Type B pancreatic cell (in vitro differentiated cells): Measurements from ENCODE around the gene RPL13A. TPM values are rescaled to one million over a fixed set of nuclear protein-coding genes. Genes with fewer than 3 reads are reported as not detected.

Experiments
- DNase-seq: peaks from one replicate; pipeline ENCODE4 v3.0.0; 2021; ENCODE audit warnings: mixed read lengths; ENCODE audit not compliant: unreplicated experiment; ENCODE audit errors: extremely low spot score
- H3K27ac Mint-ChIP-seq: 2 replicates; pipeline ENCODE4 v1.8.0; 2021; ENCODE audit warnings: mild to moderate bottlenecking, mixed read lengths
- H3K27me3 Mint-ChIP-seq: 2 replicates; pipeline ENCODE4 v1.8.0; 2021; ENCODE audit warnings: mixed read lengths
- H3K36me3 Mint-ChIP-seq: 2 replicates; pipeline ENCODE4 v1.8.0; 2021; ENCODE audit warnings: mixed read lengths
- H3K4me1 Mint-ChIP-seq: one replicate; pipeline ENCODE4 v1.8.0; 2021; ENCODE audit warnings: mixed read lengths; ENCODE audit not compliant: unreplicated experiment
- H3K4me3 Mint-ChIP-seq: 2 replicates; pipeline ENCODE4 v1.8.0; 2021; ENCODE audit warnings: mild to moderate bottlenecking, mixed read lengths
- H3K9me3 Mint-ChIP-seq: 2 replicates; pipeline ENCODE4 v1.8.0; 2021; ENCODE audit warnings: mixed read lengths
- total RNA-seq: library from RNA; stranded (reverse); gene quantifications from 2 replicates; pipeline ENCODE4 v1.2.1, GENCODE V29; 2021; ENCODE audit warnings: low replicate concordance
- TF ChIP-seq, protein P1 (sequence below): fragments of 200-600 bp; sonication (generic); conservative IDR thresholded peaks from 2 replicates; pipeline ENCODE4 v1.5.0; 2021; ENCODE audit warnings: antibody characterized with exemption, mild to moderate bottlenecking

The RPL13A gene
- total RNA-seq, 1 donor from 2014 or later = 3,274 TPM

DNA sequence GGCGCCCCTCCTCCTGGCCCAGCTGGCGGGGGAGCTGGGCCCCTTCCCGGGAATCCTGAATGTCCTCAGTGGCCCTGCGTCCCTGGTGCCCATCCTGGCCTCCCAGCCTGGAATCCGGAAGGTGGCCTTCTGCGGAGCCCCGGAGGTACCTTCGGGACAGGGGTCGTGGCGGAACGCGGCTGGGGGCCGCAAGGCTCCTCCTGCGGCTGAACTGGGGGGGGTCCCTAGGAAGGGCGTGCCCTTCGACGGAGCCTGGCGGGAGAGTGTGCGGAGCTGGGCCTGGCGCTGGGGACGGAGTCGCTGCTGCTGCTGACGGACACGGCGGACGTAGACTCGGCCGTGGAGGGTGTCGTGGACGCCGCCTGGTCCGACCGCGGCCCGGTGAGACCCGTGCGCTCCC is 25.8 kb upstream of the RPL13A start:
- Mint-ChIP-seq H3K4me1 (no peaks in the 10 kb centered on the region), H3K36me3 (peaks cover 4% of the 10 kb centered on the region), H3K4me3 (no peak overlapping the region), H3K9me3 (no peaks in the 10 kb centered on the region), H3K27me3 (no peaks in the 10 kb centered on the region), H3K27ac (no peak overlapping the region)
- TF ChIP-seq, protein P1, sequence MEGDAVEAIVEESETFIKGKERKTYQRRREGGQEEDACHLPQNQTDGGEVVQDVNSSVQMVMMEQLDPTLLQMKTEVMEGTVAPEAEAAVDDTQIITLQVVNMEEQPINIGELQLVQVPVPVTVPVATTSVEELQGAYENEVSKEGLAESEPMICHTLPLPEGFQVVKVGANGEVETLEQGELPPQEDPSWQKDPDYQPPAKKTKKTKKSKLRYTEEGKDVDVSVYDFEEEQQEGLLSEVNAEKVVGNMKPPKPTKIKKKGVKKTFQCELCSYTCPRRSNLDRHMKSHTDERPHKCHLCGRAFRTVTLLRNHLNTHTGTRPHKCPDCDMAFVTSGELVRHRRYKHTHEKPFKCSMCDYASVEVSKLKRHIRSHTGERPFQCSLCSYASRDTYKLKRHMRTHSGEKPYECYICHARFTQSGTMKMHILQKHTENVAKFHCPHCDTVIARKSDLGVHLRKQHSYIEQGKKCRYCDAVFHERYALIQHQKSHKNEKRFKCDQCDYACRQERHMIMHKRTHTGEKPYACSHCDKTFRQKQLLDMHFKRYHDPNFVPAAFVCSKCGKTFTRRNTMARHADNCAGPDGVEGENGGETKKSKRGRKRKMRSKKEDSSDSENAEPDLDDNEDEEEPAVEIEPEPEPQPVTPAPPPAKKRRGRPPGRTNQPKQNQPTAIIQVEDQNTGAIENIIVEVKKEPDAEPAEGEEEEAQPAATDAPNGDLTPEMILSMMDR = no peak
- no peak for DNase-seq

- no peaks in the 10 kb centered on the region for H3K9me3 Mint-ChIP-seq
- no peak for DNase-seq
- H3K4me3 Mint-ChIP-seq = no peak overlapping the region
- H3K36me3 Mint-ChIP-seq = no peaks in the 10 kb centered on the region
- no peaks in the 10 kb centered on the region for H3K4me1 Mint-ChIP-seq
- H3K27me3 Mint-ChIP-seq = no peaks in the 10 kb centered on the region
- TF ChIP-seq, protein P1 = no peak
- H3K27ac Mint-ChIP-seq = no peak overlapping the region
Measured at GRCh38 chr19:49462492-49462891, 24.9 kb upstream of the RPL13A start.

- Mint-ChIP-seq H3K9me3 (no peaks in the 10 kb centered on the region), H3K4me1 (peaks cover 6% of the 10 kb centered on the region), H3K36me3 (peaks cover 5% of the 10 kb centered on the region), H3K27me3 (no peaks in the 10 kb centered on the region), H3K4me3 (no peak overlapping the region), H3K27ac (no peak overlapping the region)
- DNase-seq = no peak
- TF ChIP-seq, protein P1 = no peak
Measured at GRCh38 chr19:49463960-49464740, 23.3 kb upstream of the RPL13A start.

DNA sequence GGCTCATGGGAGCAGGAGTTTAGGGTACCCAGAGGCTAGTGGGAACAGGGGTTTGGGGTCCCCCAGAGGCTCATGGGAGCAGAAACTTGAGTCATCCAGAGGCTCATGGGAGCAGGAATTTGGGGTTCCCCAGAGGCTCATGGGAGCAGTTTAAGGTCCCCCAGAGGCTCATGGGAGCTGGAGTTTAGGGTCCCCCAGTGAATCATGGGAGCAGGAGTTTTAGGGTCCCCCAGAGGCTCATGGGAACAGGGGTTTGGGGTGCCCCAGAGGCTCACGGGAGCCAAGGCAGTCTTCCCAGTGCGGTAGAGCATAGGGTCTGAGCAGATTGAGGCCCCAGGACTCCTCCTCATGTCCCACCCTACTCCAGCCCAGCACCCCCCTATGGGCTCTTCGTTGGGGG is 22.0 kb upstream of the RPL13A start:
- Mint-ChIP-seq H3K9me3 (no peaks in the 10 kb centered on the region), H3K27ac (no peak overlapping the region), H3K4me1 (peaks cover 7% of the 10 kb centered on the region), H3K36me3 (peaks cover 6% of the 10 kb centered on the region), H3K4me3 (no peak overlapping the region), H3K27me3 (no peaks in the 10 kb centered on the region)
- TF ChIP-seq, protein P1 = no peak
- no peak for DNase-seq

DNA sequence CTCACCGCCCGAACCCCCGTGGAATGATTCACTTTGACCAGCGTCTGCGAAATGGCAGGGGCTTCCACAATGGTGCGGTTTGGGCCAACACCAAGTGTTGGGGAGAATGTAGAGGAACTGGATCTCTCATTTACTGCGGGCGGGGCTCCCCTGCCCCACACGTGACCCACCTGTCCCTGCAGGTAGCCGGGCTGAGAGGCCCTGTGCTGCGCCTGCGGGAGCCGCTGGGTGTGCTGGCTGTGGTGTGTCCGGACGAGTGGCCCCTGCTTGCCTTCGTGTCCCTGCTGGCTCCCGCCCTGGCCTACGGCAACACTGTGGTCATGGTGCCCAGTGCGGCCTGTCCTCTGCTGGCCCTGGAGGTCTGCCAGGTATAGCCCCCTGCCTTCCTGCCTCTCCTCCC is 19.2 kb upstream of the RPL13A start:
- H3K9me3 Mint-ChIP-seq = no peaks in the 10 kb centered on the region
- TF ChIP-seq, protein P1 = no peak
- H3K27ac Mint-ChIP-seq = no peak overlapping the region
- no peak for DNase-seq
- H3K4me1 Mint-ChIP-seq = peaks cover 7% of the 10 kb centered on the region
- no peak overlapping the region for H3K4me3 Mint-ChIP-seq
- peaks cover 3% of the 10 kb centered on the region for H3K27me3 Mint-ChIP-seq
- H3K36me3 Mint-ChIP-seq = peaks cover 6% of the 10 kb centered on the region
